ENCODE data around the gene TAC4. TPM values are rescaled to one million over a fixed set of nuclear protein-coding genes. Genes with fewer than 3 reads are reported as not detected.

Gene TAC4
- total and polyA plus RNA-seq, 2 of the 13 experiments (the other 11 are each of a cell fraction or from before 2014, with no cell fraction given): not detected

DNA sequence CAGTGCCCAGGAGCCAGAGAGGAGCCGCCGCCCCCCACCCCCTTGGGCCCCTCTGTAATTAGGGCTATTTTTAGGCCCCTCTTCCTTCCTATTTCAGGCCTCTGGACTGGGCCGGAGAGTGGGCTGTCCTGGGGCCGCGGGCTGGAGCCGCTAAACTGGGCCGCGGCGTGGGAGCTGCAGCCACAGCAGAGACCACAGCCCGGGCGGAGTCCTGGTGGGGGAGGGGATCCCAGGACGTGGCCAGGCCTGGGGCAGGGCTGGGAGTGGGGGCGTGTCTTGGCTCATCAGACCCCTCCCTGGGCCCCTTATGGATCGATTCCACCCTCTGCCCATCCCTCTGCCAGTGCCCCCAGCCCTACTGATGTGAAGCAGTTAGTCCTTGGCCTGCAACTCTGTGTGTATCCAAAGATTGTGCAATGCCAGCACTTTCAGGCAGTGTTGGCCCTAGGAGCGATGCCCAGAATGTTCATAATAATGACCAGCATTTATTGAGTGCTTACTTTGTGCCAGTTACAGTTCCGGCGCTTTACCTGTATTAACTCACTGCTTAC, 15.0 kb upstream of the TAC4 start (continued):
- TF ChIP-seq, protein P1, sequence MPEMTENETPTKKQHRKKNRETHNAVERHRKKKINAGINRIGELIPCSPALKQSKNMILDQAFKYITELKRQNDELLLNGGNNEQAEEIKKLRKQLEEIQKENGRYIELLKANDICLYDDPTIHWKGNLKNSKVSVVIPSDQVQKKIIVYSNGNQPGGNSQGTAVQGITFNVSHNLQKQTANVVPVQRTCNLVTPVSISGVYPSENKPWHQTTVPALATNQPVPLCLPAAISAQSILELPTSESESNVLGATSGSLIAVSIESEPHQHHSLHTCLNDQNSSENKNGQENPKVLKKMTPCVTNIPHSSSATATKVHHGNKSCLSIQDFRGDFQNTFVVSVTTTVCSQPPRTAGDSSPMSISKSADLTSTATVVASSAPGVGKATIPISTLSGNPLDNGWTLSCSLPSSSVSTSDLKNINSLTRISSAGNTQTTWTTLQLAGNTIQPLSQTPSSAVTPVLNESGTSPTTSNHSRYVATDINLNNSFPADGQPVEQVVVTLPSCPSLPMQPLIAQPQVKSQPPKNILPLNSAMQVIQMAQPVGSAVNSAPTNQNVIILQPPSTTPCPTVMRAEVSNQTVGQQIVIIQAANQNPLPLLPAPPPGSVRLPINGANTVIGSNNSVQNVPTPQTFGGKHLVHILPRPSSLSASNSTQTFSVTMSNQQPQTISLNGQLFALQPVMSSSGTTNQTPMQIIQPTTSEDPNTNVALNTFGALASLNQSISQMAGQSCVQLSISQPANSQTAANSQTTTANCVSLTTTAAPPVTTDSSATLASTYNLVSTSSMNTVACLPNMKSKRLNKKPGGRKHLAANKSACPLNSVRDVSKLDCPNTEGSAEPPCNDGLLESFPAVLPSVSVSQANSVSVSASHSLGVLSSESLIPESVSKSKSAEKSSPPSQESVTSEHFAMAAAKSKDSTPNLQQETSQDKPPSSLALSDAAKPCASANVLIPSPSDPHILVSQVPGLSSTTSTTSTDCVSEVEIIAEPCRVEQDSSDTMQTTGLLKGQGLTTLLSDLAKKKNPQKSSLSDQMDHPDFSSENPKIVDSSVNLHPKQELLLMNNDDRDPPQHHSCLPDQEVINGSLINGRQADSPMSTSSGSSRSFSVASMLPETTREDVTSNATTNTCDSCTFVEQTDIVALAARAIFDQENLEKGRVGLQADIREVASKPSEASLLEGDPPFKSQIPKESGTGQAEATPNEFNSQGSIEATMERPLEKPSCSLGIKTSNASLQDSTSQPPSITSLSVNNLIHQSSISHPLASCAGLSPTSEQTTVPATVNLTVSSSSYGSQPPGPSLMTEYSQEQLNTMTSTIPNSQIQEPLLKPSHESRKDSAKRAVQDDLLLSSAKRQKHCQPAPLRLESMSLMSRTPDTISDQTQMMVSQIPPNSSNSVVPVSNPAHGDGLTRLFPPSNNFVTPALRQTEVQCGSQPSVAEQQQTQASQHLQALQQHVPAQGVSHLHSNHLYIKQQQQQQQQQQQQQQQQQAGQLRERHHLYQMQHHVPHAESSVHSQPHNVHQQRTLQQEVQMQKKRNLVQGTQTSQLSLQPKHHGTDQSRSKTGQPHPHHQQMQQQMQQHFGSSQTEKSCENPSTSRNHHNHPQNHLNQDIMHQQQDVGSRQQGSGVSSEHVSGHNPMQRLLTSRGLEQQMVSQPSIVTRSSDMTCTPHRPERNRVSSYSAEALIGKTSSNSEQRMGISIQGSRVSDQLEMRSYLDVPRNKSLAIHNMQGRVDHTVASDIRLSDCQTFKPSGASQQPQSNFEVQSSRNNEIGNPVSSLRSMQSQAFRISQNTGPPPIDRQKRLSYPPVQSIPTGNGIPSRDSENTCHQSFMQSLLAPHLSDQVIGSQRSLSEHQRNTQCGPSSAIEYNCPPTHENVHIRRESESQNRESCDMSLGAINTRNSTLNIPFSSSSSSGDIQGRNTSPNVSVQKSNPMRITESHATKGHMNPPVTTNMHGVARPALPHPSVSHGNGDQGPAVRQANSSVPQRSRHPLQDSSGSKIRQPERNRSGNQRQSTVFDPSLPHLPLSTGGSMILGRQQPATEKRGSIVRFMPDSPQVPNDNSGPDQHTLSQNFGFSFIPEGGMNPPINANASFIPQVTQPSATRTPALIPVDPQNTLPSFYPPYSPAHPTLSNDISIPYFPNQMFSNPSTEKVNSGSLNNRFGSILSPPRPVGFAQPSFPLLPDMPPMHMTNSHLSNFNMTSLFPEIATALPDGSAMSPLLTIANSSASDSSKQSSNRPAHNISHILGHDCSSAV (CRISPR knock-in tag; IDR thresholded peaks at IDR 0.05; ENCODE audit: borderline replicate concordance): no peak
- 0 out of 2 replicates have a peak, but pooled peaks have one; percentile 46 for TF ChIP-seq ZNF644 (CRISPR knock-in tag; IDR thresholded peaks at IDR 0.05; ENCODE audit: low read depth)
- TF ChIP-seq, protein P2, sequence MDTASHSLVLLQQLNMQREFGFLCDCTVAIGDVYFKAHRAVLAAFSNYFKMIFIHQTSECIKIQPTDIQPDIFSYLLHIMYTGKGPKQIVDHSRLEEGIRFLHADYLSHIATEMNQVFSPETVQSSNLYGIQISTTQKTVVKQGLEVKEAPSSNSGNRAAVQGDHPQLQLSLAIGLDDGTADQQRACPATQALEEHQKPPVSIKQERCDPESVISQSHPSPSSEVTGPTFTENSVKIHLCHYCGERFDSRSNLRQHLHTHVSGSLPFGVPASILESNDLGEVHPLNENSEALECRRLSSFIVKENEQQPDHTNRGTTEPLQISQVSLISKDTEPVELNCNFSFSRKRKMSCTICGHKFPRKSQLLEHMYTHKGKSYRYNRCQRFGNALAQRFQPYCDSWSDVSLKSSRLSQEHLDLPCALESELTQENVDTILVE (CRISPR knock-in tag; IDR thresholded peaks at IDR 0.05): no peak
- no peak for TF ChIP-seq TBL1XR1 (IDR thresholded peaks at IDR 0.05; ENCODE audit: borderline replicate concordance, low read length, partially characterized antibody)
- TF ChIP-seq, protein P3, sequence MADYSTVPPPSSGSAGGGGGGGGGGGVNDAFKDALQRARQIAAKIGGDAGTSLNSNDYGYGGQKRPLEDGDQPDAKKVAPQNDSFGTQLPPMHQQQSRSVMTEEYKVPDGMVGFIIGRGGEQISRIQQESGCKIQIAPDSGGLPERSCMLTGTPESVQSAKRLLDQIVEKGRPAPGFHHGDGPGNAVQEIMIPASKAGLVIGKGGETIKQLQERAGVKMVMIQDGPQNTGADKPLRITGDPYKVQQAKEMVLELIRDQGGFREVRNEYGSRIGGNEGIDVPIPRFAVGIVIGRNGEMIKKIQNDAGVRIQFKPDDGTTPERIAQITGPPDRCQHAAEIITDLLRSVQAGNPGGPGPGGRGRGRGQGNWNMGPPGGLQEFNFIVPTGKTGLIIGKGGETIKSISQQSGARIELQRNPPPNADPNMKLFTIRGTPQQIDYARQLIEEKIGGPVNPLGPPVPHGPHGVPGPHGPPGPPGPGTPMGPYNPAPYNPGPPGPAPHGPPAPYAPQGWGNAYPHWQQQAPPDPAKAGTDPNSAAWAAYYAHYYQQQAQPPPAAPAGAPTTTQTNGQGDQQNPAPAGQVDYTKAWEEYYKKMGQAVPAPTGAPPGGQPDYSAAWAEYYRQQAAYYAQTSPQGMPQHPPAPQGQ (CRISPR knock-in tag; IDR thresholded peaks at IDR 0.05; ENCODE audit: borderline replicate concordance): no peak
- no peak for TF ChIP-seq TARDBP (CRISPR knock-in tag; IDR thresholded peaks at IDR 0.05)
- peak; percentile 53; the same call in 1 of the 2 replicates for TF ChIP-seq KLF6 (CRISPR knock-in tag; IDR thresholded peaks at IDR 0.05)
- TF ChIP-seq, protein P4, sequence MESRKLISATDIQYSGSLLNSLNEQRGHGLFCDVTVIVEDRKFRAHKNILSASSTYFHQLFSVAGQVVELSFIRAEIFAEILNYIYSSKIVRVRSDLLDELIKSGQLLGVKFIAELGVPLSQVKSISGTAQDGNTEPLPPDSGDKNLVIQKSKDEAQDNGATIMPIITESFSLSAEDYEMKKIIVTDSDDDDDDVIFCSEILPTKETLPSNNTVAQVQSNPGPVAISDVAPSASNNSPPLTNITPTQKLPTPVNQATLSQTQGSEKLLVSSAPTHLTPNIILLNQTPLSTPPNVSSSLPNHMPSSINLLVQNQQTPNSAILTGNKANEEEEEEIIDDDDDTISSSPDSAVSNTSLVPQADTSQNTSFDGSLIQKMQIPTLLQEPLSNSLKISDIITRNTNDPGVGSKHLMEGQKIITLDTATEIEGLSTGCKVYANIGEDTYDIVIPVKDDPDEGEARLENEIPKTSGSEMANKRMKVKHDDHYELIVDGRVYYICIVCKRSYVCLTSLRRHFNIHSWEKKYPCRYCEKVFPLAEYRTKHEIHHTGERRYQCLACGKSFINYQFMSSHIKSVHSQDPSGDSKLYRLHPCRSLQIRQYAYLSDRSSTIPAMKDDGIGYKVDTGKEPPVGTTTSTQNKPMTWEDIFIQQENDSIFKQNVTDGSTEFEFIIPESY (CRISPR knock-in tag; IDR thresholded peaks at IDR 0.05): no peak
- TF ChIP-seq, protein P5, sequence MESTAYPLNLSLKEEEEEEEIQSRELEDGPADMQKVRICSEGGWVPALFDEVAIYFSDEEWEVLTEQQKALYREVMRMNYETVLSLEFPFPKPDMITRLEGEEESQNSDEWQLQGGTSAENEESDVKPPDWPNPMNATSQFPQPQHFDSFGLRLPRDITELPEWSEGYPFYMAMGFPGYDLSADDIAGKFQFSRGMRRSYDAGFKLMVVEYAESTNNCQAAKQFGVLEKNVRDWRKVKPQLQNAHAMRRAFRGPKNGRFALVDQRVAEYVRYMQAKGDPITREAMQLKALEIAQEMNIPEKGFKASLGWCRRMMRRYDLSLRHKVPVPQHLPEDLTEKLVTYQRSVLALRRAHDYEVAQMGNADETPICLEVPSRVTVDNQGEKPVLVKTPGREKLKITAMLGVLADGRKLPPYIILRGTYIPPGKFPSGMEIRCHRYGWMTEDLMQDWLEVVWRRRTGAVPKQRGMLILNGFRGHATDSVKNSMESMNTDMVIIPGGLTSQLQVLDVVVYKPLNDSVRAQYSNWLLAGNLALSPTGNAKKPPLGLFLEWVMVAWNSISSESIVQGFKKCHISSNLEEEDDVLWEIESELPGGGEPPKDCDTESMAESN (CRISPR knock-in tag; conservative IDR thresholded peaks at IDR 0.05): 0 out of 2 replicates have a peak, but pooled peaks have one; percentile 51
- TF ChIP-seq, protein P6, sequence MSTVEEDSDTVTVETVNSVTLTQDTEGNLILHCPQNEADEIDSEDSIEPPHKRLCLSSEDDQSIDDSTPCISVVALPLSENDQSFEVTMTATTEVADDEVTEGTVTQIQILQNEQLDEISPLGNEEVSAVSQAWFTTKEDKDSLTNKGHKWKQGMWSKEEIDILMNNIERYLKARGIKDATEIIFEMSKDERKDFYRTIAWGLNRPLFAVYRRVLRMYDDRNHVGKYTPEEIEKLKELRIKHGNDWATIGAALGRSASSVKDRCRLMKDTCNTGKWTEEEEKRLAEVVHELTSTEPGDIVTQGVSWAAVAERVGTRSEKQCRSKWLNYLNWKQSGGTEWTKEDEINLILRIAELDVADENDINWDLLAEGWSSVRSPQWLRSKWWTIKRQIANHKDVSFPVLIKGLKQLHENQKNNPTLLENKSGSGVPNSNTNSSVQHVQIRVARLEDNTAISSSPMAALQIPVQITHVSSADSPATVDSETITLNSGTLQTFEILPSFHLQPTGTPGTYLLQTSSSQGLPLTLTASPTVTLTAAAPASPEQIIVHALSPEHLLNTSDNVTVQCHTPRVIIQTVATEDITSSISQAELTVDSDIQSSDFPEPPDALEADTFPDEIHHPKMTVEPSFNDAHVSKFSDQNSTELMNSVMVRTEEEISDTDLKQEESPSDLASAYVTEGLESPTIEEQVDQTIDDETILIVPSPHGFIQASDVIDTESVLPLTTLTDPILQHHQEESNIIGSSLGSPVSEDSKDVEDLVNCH (CRISPR knock-in tag; IDR thresholded peaks at IDR 0.05): no peak

Data from HepG2 (cell line).